Thyroid gland (tissue), 4 donors: ENCODE results near the gene MINPP1.

Experiments
- POLR2A ChIP-seq, 2 donors: fragments of 450-650 bp; IDR thresholded peaks; one replicate each; pipeline ENCODE4 v1.6.1; 2017; ENCODE audit warnings: antibody characterized with exemption in 2 of 2, mild to moderate bottlenecking in 2 of 2, moderate library complexity in 1 of 2
- TF ChIP-seq, protein P1 (sequence below), 6 experiments: fragments of 200-600 bp in 3 of 6; fragments of 450-650 bp in 3 of 6; sonication (generic) in 3 of 6; IDR thresholded peaks; one replicate each; pipeline ENCODE4 v1.5.1; 2016 to 2019; ENCODE audit warnings: antibody characterized with exemption in 6 of 6, mild to moderate bottlenecking in 2 of 6, inconsistent platforms in 1 of 6, moderate library complexity in 1 of 6

DNA sequence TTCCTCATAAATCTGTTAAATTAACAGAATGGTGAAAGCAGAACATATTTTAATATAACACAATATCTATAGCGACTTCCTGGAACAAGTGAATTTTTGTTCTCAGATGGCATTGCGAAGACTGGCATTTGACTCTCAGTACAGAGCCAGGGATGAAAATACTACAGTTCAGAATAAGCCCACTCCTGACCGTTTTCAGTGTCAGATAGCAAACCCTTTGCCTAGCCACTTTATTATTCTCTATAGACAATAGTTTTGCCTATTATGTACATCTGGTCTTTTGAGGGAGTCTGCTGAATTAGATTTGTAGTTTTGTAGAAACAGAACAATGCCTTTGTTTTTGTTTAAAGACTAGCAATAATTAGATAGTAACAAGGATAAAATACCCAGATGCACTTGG lies 2.3 kb downstream of the MINPP1 start:
- TF ChIP-seq, protein P1, sequence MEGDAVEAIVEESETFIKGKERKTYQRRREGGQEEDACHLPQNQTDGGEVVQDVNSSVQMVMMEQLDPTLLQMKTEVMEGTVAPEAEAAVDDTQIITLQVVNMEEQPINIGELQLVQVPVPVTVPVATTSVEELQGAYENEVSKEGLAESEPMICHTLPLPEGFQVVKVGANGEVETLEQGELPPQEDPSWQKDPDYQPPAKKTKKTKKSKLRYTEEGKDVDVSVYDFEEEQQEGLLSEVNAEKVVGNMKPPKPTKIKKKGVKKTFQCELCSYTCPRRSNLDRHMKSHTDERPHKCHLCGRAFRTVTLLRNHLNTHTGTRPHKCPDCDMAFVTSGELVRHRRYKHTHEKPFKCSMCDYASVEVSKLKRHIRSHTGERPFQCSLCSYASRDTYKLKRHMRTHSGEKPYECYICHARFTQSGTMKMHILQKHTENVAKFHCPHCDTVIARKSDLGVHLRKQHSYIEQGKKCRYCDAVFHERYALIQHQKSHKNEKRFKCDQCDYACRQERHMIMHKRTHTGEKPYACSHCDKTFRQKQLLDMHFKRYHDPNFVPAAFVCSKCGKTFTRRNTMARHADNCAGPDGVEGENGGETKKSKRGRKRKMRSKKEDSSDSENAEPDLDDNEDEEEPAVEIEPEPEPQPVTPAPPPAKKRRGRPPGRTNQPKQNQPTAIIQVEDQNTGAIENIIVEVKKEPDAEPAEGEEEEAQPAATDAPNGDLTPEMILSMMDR (IDR thresholded peaks at IDR 0.05), result no peak
- TF ChIP-seq POLR2A (IDR thresholded peaks at IDR 0.05), result no peak
